ENCODE data around the gene HMCN2. TPM values are rescaled to one million over a fixed set of nuclear protein-coding genes. Genes with fewer than 3 reads are reported as not detected.
"Not testable (repeated sequence)": the region's sequence is repeated elsewhere in the genome, so short reads cannot be mapped to it uniquely, and the experiment has no call there.

Gene HMCN2
- total and polyA plus RNA-seq, 8 donors, result 1.1 to 21.1 (median 5.0) TPM

GRCh38 chr9:130398487-130399240, 133.1 kb downstream of the HMCN2 start:
- Histone ChIP-seq H3K9me3 (no peaks in the 10 kb centered on the region), H3K27me3 (peaks cover 0 to 10% (median 0%) of the 10 kb centered on the region in 3 donors), H3K36me3 (no peaks in the 10 kb centered on the region), H3K4me3 (no peak overlapping the region), H3K4me1 (no peaks in the 10 kb centered on the region), H3K27ac (no peak overlapping the region)
- WGBS, 5 donors, result 68 to 80% (median 75%) methylated on average over 16 to 17 of the region's 17 CpGs
- no peak for DNase-seq
- intact Hi-C loops (cut with DNase I; ENCODE audit: low total_unique reads), result no loop called here
- TF ChIP-seq CTCF (IDR thresholded peaks at IDR 0.05) (no peak), EP300 (IDR thresholded peaks at IDR 0.05) (no peak), POLR2AphosphoS5 (IDR thresholded peaks at IDR 0.05) (no peak), POLR2A (IDR thresholded peaks at IDR 0.05) (no peak)

- intact Hi-C loops (cut with DNase I; ENCODE audit: low total_unique reads), result no loop called here
- no peaks in the 10 kb centered on the region for H3K36me3 ChIP-seq
- no peaks in the 10 kb centered on the region for H3K9me3 ChIP-seq
- DNase-seq, result no peak
- no peak overlapping the region for H3K27ac ChIP-seq
- H3K27me3 ChIP-seq, result peaks cover 0 to 4% (median 0%) of the 10 kb centered on the region in 3 donors
- H3K4me1 ChIP-seq, result no peaks in the 10 kb centered on the region
- H3K4me3 ChIP-seq, result no peak overlapping the region
- TF ChIP-seq POLR2A (IDR thresholded peaks at IDR 0.05) (no peak), EP300 (IDR thresholded peaks at IDR 0.05) (no peak), CTCF (IDR thresholded peaks at IDR 0.05) (no peak), POLR2AphosphoS5 (IDR thresholded peaks at IDR 0.05) (no peak)
- WGBS, 5 donors, result 65 to 74% (median 70%) methylated on average over 8 of the region's 8 CpGs
These were observed 134.2 kb downstream of the HMCN2 start for GRCh38 chr9:130399768-130400167.

- 88 to 93% (median 89%) methylated on average over 4 to 8 of the region's 8 CpGs for WGBS, 5 donors
- no peaks in the 10 kb centered on the region for H3K4me1 ChIP-seq
- H3K27ac ChIP-seq, result no peak overlapping the region
- intact Hi-C loops (cut with DNase I; ENCODE audit: low total_unique reads), result no loop called here
- peaks cover 0 to 5% (median 0%) of the 10 kb centered on the region in 4 donors for H3K36me3 ChIP-seq
- no peaks in the 10 kb centered on the region for H3K9me3 ChIP-seq
- TF ChIP-seq POLR2A (IDR thresholded peaks at IDR 0.05) (no peak), CTCF (IDR thresholded peaks at IDR 0.05) (no peak), POLR2AphosphoS5 (IDR thresholded peaks at IDR 0.05) (no peak), EP300 (IDR thresholded peaks at IDR 0.05) (no peak)
- DNase-seq, result no peak
- H3K4me3 ChIP-seq, result no peak overlapping the region
- H3K27me3 ChIP-seq, result peaks cover 0 to 4% (median 0%) of the 10 kb centered on the region in 3 donors
These were observed 135.3 kb downstream of the HMCN2 start for GRCh38 chr9:130400870-130401269.

GRCh38 chr9:130401742-130402141, 136.2 kb downstream of the HMCN2 start:
- DNase-seq; intact Hi-C loops (cut with DNase I; ENCODE audit: low total_unique reads); H3K4me1 ChIP-seq; H3K9me3 ChIP-seq; H3K36me3 ChIP-seq; H3K27ac ChIP-seq; H3K4me3 ChIP-seq; H3K27me3 ChIP-seq: not testable (repeated sequence)
- 88 to 100% (median 91%) methylated on average over 3 of the region's 3 CpGs for WGBS, 5 donors

GRCh38 chr9:130402243-130402642, 136.7 kb downstream of the HMCN2 start:
- Histone ChIP-seq H3K9me3 (no peaks in the 10 kb centered on the region), H3K36me3 (peaks cover 0 to 9% (median 0%) of the 10 kb centered on the region in 4 donors), H3K27ac (no peak overlapping the region), H3K4me3 (no peak overlapping the region), H3K27me3 (peaks cover 0 to 4% (median 0%) of the 10 kb centered on the region in 3 donors), H3K4me1 (no peaks in the 10 kb centered on the region)
- intact Hi-C loops (cut with DNase I; ENCODE audit: low total_unique reads), result no loop called here
- TF ChIP-seq EP300 (IDR thresholded peaks at IDR 0.05), result no peak
- no peak for TF ChIP-seq CTCF (IDR thresholded peaks at IDR 0.05)
- TF ChIP-seq POLR2AphosphoS5 (IDR thresholded peaks at IDR 0.05), result no peak
- TF ChIP-seq POLR2A (IDR thresholded peaks at IDR 0.05), result no peak
- DNase-seq, result no peak
- WGBS, 5 donors, result 83 to 92% (median 87%) methylated on average over 3 of the region's 3 CpGs

All from stomach (tissue), 9 donors.